HUES64 (cell line): ENCODE results near the gene F2RL2.

Experiments
- H3K27ac ChIP-seq: 2 replicates; pipeline ENCODE4 v1.7.0; 2013; ENCODE audit warnings: low read depth, low read length, inconsistent platforms
- H3K27me3 ChIP-seq: 2 replicates; pipeline ENCODE4 v1.6.1; 2013; ENCODE audit warnings: mild to moderate bottlenecking, low read length; ENCODE audit not compliant: insufficient read depth
- H3K36me3 ChIP-seq: 2 replicates; pipeline ENCODE4 v1.6.1; 2013; ENCODE audit warnings: mild to moderate bottlenecking, low read length; ENCODE audit not compliant: insufficient read depth
- H3K4me1 ChIP-seq: 2 replicates; pipeline ENCODE4 v1.6.1; 2013; ENCODE audit warnings: mild to moderate bottlenecking, low read length, moderate library complexity; ENCODE audit not compliant: insufficient read depth
- H3K4me3 ChIP-seq: 2 replicates; pipeline ENCODE4 v1.5.1; 2013; ENCODE audit warnings: mild to moderate bottlenecking, low read length, moderate library complexity
- H3K9ac ChIP-seq: 2 replicates; pipeline ENCODE4 v1.6.1; 2013; ENCODE audit warnings: mild to moderate bottlenecking, low read depth, low read length
- H3K9me3 ChIP-seq: 2 replicates; pipeline ENCODE4 v1.6.1; 2013; ENCODE audit warnings: low read depth, low read length; ENCODE audit not compliant: insufficient read depth
- WGBS: fragments of 150-250, 120-280 bp; methylation state at CpG from one replicate; pipeline ENCODE4 v1.1.7; 2013; ENCODE audit warnings: missing lambda C conversion rate; 5-methylcytosine and 5-hydroxymethylcytosine counted together

Gene F2RL2

DNA sequence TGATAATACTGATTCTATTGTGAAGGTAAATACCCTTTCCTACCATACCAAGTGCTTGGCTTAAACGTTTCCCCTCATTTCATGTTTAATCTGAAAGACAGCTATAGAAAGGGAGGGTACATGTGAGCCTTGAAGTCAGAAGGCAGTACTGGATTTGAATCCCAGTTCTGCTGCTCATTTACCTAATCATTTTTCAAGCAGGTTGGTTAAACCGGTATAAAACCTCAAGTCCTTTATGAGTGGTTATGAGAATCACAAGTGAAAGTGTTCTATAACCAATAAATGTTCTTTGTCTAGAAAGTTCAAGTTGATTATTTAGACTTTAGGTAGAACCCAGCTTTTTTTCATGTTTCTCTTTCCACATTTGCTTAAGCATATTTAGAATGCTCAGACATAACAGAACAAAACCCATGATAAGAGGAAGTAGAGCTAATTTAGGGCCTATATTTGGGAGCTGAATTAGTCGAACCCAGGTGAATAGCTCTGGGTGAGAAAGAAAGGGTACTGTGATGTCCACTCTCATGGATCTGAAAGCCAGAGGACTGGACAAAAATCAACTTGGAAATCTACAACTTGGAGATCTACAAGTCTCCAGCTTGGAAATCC lies 29.7 kb upstream of the F2RL2 start:
- H3K4me3 ChIP-seq, result no peak overlapping the region
- no peak overlapping the region for H3K9ac ChIP-seq
- no peaks in the 10 kb centered on the region for H3K4me1 ChIP-seq
- H3K27me3 ChIP-seq, result no peaks in the 10 kb centered on the region
- H3K36me3 ChIP-seq, result peaks cover 13% of the 10 kb centered on the region; the same call in 1 of the 2 replicates
- no peak overlapping the region for H3K27ac ChIP-seq
- H3K9me3 ChIP-seq, result 0 out of 2 replicates have a peak, but pooled peaks cover 5% of the 10 kb centered on the region
- WGBS, result 98% methylated on average over 3 of the region's 3 CpGs

- Histone ChIP-seq H3K9ac (no peak overlapping the region), H3K36me3 (peaks cover 13% of the 10 kb centered on the region; the same call in 1 of the 2 replicates), H3K4me1 (no peaks in the 10 kb centered on the region), H3K27ac (no peak overlapping the region), H3K4me3 (no peak overlapping the region), H3K27me3 (no peaks in the 10 kb centered on the region), H3K9me3 (0 out of 2 replicates have a peak, but pooled peaks cover 5% of the 10 kb centered on the region)
- WGBS, result 88% methylated on average over 1 of the region's 2 CpGs
These were observed 25.9 kb upstream of the F2RL2 start for GRCh38 chr5:76649140-76649539.

DNA sequence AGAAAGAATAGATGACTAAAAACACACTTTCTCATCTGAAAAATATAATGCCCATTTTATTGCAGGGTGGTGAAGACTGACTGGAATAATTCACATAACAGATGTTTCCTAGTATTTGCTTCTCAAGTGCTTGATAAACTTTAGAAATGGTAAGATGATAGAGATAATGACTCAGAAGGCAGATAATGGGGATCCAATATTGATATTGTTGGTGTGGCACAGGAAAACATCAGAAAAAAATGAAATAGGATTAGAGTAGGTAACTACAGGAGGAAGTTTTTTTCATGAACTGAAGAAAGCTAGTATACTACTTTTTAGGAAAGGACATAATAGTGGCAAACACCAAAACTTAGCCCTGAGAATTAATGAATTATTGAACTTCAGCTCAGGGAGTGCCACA lies 20.2 kb upstream of the F2RL2 start:
- H3K36me3 ChIP-seq, result 0 out of 2 replicates have a peak, but pooled peaks cover 8% of the 10 kb centered on the region
- no peaks in the 10 kb centered on the region for H3K9me3 ChIP-seq
- H3K4me3 ChIP-seq, result no peak overlapping the region
- no peaks in the 10 kb centered on the region for H3K27me3 ChIP-seq
- H3K4me1 ChIP-seq, result peaks cover 7% of the 10 kb centered on the region; the same call in 1 of the 2 replicates
- no peak overlapping the region for H3K27ac ChIP-seq
- no peak overlapping the region for H3K9ac ChIP-seq

- Histone ChIP-seq H3K4me1 (peaks cover 7% of the 10 kb centered on the region; the same call in 1 of the 2 replicates), H3K36me3 (peaks cover 6% of the 10 kb centered on the region; the same call in 1 of the 2 replicates), H3K9ac (no peak overlapping the region), H3K9me3 (no peaks in the 10 kb centered on the region), H3K4me3 (no peak overlapping the region), H3K27ac (no peak overlapping the region), H3K27me3 (no peaks in the 10 kb centered on the region)
- WGBS, result 95% methylated on average over 5 of the region's 6 CpGs
These were observed 19.3 kb upstream of the F2RL2 start for GRCh38 chr5:76642390-76643040.

DNA sequence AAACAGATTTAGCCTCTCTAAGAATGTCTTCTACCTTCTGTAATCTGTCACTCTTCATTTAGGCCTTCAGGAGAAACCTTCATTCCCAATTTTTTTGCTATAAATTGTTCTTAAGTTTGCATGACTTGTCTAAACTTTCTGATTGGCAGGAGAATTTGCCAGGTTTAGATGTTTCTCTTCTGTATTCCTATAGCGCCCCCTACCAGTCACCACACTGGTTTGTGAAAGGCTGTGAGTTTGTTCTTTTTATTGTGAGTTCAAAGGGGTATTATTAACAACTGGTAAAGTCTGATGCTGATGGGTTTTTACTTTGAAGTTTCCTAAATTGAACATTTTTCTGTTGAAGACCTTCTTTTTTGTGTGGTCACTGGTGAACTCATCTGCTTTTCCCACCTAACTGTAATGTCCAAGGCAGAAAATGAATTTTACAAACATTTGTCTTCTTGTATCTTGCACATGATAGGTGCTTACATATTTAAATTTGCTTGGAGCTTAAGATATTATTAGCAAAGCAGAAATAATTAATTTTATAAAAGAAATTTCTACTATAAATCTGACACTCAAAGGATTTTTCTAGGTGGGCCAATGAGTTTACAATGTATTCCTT lies 18.4 kb upstream of the F2RL2 start:
- Histone ChIP-seq H3K4me1 (peaks cover 7% of the 10 kb centered on the region; the same call in 1 of the 2 replicates), H3K4me3 (no peak overlapping the region), H3K36me3 (peaks cover 6% of the 10 kb centered on the region; the same call in 1 of the 2 replicates), H3K9ac (no peak overlapping the region), H3K27me3 (no peaks in the 10 kb centered on the region), H3K9me3 (no peaks in the 10 kb centered on the region), H3K27ac (no peak overlapping the region)
- WGBS, result 0% methylated on average over 1 of the region's 1 CpG

GRCh38 chr5:76638479-76638878 lies 15.3 kb upstream of the F2RL2 start:
- H3K4me3 ChIP-seq, result no peak overlapping the region
- 81% methylated on average over 1 of the region's 1 CpG for WGBS
- H3K36me3 ChIP-seq, result peaks cover 6% of the 10 kb centered on the region; the same call in 1 of the 2 replicates
- no peak overlapping the region for H3K9ac ChIP-seq
- no peaks in the 10 kb centered on the region for H3K9me3 ChIP-seq
- H3K27me3 ChIP-seq, result no peaks in the 10 kb centered on the region
- peaks cover 7% of the 10 kb centered on the region; the same call in 1 of the 2 replicates for H3K4me1 ChIP-seq
- no peak overlapping the region for H3K27ac ChIP-seq

DNA sequence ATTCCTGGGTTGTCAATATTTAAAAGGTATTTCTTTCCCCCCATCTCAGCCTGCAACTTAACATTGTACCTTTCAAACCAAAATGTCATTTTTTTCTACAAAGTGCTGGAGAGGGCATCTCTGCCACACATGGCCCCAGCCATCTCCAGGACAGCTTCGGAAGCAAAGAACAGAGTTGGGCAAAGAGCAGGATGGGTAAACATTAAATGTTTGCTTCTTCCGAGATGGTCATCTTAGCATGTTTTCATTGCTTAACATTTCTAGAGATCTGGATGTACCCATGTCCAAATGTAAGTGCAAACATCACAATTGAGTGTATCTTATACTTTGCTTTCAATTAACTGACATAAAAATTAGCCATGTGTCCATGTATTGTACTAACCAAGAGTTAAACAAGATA lies 14.3 kb upstream of the F2RL2 start:
- Histone ChIP-seq H3K27me3 (no peaks in the 10 kb centered on the region), H3K27ac (no peak overlapping the region), H3K36me3 (peaks cover 4% of the 10 kb centered on the region; the same call in 1 of the 2 replicates), H3K9me3 (no peaks in the 10 kb centered on the region), H3K4me3 (no peak overlapping the region), H3K4me1 (peaks cover 7% of the 10 kb centered on the region; the same call in 1 of the 2 replicates), H3K9ac (no peak overlapping the region)
- 93% methylated on average over 2 of the region's 2 CpGs for WGBS

GRCh38 chr5:76634661-76635060 lies 11.5 kb upstream of the F2RL2 start:
- no peaks in the 10 kb centered on the region; the same call in 1 of the 2 replicates for H3K36me3 ChIP-seq
- 50% methylated on average over 4 of the region's 4 CpGs for WGBS
- H3K9ac ChIP-seq, result no peak overlapping the region
- H3K4me3 ChIP-seq, result no peak overlapping the region
- peaks cover 16% of the 10 kb centered on the region for H3K4me1 ChIP-seq
- no peak overlapping the region for H3K27ac ChIP-seq
- no peaks in the 10 kb centered on the region for H3K27me3 ChIP-seq
- H3K9me3 ChIP-seq, result no peaks in the 10 kb centered on the region

GRCh38 chr5:76626738-76627137 lies 3.5 kb upstream of the F2RL2 start:
- Histone ChIP-seq H3K9me3 (no peaks in the 10 kb centered on the region), H3K9ac (no peak overlapping the region), H3K27ac (no peak overlapping the region), H3K4me1 (peaks cover 28% of the 10 kb centered on the region), H3K4me3 (no peak overlapping the region), H3K36me3 (no peaks in the 10 kb centered on the region), H3K27me3 (no peaks in the 10 kb centered on the region)
- WGBS, result 91% methylated on average over 6 of the region's 6 CpGs

DNA sequence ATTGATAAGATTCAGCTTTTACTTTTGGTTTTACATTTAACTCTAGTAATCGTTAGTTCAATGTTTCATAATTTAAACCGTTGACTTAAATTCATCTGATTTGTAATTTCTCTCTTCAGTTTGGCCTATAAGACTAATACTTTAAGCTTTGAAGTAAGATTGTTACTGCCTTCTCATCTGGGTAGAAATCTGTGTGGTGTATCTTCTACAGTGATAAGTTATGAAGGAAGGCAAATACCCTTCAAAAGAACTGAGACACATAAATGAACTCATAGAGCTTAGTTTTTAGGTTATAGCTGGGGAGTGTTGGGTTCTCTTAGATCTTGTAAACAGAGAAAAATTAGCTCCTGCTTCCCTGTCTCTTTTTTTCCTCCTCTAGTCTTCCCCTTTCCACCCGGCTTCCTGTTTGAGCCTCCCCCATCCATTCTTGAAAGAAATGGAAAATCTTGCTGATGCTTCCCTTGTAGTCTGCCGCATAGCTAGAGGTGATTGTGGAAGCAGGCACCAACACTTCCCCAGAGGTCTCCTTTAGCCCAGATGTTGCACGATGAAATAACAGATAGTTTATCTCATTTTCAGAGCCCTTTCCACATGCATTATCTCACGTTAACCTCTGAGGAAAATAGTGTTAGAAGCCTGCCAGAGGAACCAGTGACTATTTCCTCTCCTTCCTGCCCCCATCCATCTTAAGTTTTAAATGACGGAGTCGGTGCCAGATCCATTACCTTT lies 2.0 kb upstream of the F2RL2 start:
- H3K36me3 ChIP-seq, result no peaks in the 10 kb centered on the region
- H3K27ac ChIP-seq, result no peak overlapping the region
- peaks cover 31% of the 10 kb centered on the region for H3K4me1 ChIP-seq
- H3K9ac ChIP-seq, result no peak overlapping the region
- no peaks in the 10 kb centered on the region for H3K27me3 ChIP-seq
- 78% methylated on average over 8 of the region's 8 CpGs for WGBS
- no peaks in the 10 kb centered on the region for H3K9me3 ChIP-seq
- H3K4me3 ChIP-seq, result no peak overlapping the region

DNA sequence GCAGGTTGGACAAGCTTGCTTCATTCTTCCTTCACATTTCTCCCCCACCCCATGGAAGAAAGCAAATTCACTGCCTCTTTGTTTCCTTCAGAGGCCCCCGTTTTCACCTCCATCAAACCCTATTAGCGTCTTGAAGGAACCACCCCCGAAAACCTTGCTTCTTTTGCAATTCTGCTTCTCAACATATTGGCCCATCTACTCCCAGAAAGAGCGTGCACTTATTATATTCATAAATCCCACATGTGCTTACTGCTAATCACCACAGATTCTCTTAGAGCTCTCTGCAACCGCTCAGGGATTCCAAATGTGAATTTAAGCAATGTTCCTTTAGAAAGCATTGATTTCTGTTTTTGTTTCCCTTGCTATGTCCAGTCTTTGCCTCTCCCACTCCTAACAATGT lies 1.1 kb downstream of the F2RL2 start:
- H3K9ac ChIP-seq, result no peak overlapping the region
- WGBS, result 88% methylated on average over 5 of the region's 5 CpGs
- H3K4me3 ChIP-seq, result peak overlapping the region; percentile 17; the same call in 1 of the 2 replicates
- 0 out of 2 replicates have a peak, but pooled peaks cover 4% of the 10 kb centered on the region for H3K36me3 ChIP-seq
- no peaks in the 10 kb centered on the region for H3K9me3 ChIP-seq
- H3K4me1 ChIP-seq, result peaks cover 25% of the 10 kb centered on the region
- H3K27me3 ChIP-seq, result no peaks in the 10 kb centered on the region
- no peak overlapping the region for H3K27ac ChIP-seq
